HL-60/S4 treated with phorbol 12-myristate 13-acetate at 8.2 ng/mL for 4 days and 3 days (cell line): ENCODE results near the gene IL12RB2.
"Not testable (repeated sequence)": the region's sequence is repeated elsewhere in the genome, so short reads cannot be mapped to it uniquely, and the experiment has no call there.

Experiments
- in situ Hi-C: fragments of 300-500 bp; cut with MboI; formaldehyde crosslinking; loops from 2 replicates; pipeline ENCODE4 v1.15.0; 2022; ENCODE audit warnings: low sequenced_read_pairs

Gene IL12RB2

DNA sequence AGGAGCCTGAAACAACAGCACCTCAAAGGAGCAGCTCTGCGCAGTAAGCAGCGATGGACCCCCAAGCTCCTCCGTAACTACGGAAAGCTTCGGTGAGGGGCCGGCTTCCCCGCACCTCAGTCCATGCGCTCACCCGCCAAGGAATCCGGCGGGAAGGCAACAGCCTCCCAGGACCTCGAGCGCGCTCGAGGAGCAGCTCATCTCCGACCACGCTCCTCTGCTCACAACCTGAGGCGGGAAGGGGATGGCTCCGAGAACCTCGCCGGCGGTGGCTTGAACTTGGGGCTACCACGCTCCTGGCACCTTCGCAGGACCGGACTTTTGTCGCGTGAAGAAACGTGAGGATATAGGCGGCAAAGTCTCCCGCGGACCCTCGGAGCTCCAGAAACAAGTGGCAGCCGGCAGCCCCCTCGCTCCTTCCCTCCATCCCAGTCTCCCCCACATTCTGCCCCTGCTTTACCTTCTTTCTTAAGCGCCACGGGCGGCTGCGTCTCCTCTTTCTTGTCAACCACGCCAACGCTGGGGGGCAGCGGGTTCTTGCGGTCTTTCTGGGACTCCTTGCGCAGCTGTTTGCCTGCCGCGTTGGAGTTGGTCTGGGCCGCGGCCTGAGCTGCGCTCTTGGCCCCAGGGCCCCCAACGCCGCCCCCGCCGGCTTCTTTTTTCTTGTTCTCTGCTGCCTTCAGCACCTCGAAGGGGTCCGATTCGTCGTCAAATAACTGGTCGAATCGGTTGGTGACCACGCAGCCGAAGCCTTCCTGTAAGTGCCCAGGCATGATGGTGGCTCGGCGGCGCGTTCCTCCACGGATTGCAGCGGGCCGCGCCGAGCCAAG lies 122.1 kb downstream of the IL12RB2 start:
- in situ Hi-C loops, result no loop called here

DNA sequence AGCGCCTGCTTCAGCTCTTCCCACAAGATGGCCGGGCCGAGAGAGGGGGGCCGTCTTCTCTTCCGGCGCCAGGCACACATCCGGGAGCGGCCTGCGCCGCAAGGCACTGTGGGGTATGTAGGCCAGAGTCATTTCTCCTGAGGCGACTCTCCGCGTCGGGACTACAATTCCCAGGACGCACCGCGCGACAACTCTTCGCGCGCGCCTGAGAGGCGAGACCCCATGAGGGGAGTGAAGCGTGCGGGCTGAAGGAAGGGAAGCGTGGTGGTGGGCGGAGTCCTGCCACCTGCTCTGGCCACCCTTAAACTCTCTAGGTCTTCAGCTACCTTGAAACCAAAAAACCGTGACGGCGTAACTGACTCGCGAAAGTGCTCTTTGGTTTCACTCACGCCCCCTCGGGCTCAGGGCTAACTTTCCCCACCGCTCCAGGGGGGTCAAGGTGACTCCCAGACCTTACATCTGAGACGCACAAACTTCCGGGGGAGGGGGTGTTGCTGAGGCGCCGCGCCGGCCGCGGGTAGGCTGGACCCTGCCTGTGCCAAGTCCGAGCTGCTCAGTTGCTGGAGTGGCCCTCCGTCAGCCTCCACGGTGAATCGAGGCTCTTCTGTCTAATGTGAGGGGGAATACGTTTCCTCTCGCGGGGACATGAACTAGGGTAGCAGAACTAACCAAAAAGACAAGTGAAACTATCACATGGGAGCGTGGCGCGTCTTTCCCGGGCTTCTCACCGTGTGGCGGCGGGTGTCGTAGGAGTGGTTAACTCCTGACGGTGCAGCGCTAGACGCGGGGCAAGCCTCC lies 122.9 kb downstream of the IL12RB2 start, which contains the start of gene SERBP1:
SERBP1 (minus strand) TSS at position 45 of the 798 bp plus-strand sequence. CDS start 102 bp downstream, outside the sequence.
- in situ Hi-C loops, result no loop called here

DNA sequence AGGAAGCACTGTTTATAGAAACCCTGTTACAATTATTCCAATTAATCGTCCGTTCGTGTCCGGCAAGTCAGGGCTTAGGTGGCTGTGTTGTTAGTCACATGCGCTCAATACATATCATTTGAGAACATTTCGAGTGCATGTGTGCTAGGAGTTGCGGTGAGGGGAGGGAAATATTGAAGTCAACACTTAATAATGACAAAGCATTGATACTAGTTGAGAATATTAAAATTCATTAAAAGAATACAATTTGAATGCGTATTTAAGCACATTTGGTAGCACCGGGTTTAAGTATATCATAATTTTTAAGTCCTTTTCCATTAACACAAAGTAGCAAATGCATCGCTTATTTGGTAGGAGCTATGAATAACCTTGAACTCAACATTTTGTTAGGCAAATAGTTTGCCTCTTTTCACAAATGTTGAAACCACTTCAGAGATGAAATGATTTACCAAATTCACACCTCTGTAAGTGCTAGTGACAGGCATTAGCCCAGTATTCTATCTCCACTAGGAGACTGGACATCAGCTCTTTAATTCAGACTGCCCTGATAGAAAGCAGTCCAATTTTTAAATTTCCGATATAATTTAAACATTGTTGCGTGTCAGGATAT lies 123.6 kb downstream of the IL12RB2 start:
- in situ Hi-C loops, result no loop called here

DNA sequence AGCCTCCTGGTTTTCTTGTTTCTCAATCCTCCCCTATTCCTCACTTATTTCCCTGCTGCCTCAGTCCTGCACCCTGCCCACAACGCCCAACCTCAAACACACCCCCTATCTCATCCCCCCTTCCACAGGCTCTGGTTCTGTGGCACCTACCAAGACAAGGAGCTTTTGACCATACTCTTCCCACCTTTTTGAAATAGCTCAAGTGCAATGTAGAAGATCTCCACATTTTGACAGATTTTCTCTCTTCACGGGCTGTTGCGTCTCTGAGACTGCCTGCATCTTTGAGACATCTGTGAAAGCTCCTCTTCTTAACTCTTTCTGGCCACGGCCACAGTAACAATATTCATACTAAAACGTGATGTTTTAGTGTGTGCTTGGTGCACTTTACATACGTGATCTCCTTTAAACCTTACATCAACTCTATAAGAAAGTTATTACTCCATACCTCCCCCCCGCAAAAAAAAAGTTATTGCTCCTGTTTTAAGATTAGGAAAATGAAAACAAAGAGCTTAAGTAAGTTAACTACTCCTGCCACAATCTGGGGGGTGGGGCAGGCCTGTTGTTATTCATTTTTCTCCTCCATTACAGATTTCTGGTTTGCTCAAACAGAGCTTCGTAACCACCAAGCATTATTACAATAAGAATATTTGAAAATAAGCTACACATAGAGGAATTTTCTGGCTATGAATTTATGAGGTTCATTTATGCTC lies 124.4 kb downstream of the IL12RB2 start:
- in situ Hi-C loops, result no loop called here

DNA sequence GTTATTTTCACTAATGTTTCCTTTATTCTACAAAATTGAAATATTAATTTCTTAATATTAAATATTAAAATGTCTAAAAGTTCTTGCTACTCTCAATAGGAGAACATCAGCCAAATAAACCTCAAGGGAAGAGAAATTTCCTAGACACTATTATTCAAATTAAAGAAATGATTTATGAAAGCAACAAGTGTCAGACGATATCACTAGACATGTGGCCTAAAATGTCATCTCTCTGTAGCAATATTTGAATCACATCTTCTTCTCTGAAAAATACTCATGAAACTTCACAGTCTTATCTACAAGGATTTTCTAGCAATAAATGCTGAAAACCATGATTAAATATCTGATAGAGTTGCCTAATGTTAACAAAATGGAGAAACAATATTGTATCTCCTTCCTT lies 125.1 kb downstream of the IL12RB2 start:
- in situ Hi-C loops, result no loop called here

DNA sequence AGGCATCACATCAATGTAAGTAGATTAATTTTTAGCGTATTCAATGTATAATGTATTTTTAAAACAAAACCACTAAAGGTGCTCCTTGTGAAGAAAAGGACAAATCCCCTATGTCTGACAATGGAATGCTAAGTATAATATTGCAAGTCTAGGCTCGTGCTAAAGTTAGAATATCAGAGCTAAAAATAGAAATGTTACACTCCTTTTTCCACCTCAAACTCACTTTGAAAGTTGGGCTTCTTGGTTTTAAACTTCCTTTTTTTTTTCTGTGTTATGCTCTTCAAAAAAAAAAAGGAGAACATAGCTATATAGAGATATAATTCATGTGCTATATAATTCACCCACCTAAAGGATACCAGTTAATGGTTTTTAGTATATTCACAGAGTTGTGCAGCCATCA lies 126.2 kb downstream of the IL12RB2 start:
- in situ Hi-C loops, result no loop called here

DNA sequence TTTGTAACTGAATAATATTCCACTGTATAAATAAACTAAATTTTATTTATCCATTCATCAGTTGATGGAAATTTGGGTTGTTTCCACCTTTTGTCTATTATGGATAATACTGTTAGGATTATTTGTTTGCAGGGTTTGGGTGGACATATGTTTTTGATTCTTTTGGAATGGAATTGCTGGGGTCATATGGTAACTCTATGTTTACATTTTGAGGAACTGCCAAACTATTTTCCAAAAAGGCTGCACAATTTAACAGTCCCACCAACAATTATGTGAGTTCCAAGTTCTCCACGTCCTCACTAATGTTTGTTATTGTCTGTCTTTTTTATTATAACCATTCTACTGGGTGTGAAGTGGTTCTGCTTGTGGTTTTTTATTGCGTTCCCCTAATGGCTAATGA lies 126.8 kb downstream of the IL12RB2 start:
- in situ Hi-C loops, result no loop called here

DNA sequence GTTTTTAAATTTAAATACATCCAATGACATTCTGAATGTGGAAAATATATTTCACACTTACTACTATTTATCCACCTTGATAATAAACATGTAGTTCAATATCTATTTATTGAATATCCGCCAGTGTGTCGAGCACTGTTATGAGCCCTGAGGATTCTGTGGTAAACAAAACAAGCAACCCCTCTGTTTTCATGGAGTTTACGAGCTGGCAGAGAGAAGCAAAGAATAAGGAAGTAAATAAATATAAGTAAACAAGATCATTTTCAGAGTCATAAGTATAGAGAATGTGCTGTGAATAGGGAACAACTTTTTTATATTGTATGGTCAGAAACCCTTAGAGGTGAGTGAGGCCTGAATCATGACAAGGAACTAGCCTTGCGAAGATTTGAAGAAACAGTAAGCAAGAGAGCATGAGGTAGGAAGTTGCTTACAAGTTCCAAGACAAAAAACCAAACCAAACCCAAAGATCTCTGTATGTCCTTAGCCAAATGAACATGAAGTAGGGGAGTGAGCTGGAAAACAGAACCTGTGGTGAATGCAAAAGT lies 128.9 kb downstream of the IL12RB2 start:
- in situ Hi-C loops, result no loop called here

DNA sequence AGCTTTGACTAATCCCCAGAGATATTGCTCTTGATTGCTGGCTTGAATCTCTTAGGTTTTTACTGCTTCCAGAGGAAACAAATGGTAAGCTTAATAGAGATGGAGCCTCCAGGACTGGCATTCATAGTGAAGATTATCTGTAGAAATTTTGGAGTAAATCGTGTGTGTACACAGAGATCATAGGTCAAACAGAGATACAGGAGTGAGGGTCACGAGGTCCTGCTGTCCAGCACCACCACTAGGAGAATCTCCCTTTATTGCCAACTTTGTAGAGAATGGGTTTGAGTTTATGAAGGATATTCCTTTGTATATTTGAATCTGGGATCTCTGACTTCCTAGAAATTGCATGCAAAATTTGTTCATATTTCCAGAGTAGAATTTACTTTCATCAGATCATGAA lies 130.3 kb downstream of the IL12RB2 start:
- in situ Hi-C loops, result no loop called here

DNA sequence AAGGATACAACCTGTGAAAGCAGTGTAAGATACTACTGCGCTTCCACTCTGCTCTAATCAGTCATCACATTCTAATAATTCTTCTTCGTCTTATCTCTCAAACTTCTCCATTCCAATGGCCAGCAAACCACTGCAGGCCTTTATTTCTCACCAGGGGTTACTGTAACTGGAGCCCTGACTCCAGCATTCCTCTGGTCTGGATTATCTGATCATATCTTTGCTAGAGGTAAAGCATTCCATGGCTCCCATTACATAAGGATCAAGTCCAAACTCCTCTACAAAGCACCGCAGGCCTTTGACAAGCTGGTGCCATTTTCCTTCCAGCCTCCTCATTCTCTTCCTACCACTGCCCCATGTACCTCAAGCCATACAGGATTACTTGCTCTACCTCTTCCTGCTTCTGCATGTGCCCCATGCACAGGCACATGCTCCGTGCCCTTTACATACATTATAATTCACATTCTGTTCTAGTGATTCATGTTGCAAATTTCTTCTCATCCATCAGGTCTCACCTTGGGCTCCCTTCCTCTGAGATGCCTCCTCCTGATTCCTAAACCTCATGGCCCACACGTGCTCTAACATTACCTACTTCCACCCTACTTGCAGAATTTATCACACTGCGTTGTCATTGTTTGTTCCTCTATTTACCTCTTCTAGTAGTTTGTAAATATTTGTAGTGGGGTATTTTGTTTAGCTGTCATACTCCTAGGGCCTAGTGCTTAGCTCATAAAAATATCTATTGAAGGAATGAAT lies 131.8 kb downstream of the IL12RB2 start:
- in situ Hi-C loops, result no loop called here

DNA sequence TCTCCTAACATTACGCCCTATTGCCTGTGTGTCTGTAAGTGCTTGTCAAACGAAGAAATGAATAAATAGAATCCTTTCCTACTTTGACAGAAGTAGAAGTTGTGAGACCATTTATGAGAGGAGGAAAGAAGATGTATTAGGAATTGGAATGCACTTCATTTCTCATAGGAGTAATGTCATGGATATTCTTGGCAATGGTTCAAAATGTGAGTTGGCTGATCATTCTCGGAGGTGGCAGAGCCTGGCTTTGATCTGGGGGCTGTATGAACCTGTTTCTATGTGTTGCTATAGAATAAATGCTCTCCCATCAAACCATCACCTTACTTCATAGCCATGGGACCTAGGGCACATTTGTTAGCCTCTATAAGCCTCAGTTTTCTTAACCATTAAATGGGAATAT lies 132.7 kb downstream of the IL12RB2 start:
- in situ Hi-C loops, result no loop called here

DNA sequence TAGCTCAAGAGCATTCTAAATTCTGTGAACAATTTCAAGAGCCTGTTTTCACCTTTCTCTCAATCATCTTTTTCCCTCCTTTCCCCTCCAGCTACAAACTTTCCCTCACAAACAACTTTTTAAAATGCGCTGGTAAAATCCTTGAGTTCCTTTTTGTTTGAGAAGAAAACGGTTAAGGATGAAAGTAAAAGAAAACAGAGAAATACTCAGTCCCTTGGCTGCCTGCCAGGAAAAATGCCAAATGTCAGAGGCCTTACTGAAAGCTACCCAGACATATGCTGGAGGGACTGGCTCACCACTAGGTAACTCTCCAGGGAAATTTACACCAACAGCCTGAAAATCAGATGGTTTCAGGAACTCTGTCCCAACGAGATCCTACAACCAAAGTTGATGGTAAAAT lies 133.5 kb downstream of the IL12RB2 start:
- in situ Hi-C loops, result no loop called here

DNA sequence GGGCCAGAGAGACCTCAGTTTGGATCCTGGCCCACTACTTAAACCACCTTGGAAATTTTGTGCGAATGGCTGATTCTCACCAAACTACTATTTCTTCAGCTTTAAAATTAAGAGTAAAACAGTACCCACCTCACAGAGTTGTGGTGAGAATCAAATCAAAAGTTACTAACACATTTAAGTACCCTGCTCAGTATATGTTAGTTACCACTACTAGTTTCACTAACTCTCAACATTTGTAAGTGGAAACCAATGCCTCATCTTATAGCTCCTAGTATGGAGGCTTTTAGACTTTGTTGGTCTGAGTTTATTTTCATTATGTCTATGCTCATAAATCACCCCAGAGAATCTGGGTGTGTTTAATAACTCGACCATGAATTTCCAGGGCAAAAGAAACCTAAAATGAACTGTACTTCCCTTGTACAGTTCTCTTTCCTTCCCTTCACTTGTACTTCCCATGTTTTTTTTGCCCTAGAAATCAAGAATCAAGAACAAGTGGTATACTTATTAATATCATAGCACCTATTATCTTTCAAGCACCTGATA lies 134.1 kb downstream of the IL12RB2 start:
- in situ Hi-C loops, result no loop called here

DNA sequence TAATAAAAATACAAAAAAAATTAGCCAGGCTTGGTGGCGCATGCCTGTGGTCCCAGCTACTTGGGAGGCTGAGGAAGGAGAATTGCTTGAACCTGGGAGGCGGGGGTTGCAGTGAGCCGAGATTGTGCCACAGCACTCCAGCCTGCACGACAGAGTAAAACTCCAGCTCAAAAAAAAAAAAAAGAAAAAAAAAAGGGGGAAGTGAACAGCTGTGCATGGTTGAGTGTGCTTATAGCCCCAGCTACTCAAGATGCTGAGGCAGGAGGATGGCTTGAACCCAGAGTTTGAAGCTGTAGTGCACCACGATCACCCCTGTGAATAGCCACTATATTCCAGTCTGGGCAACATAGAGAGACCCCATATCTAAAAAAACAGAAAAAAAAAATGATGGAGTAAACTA lies 138.3 kb downstream of the IL12RB2 start:
- in situ Hi-C loops, result not testable (repeated sequence)
